Astrocyte (in vitro differentiated cells and primary cell): ENCODE measurements around the gene NPTX1. TPM values are rescaled to one million over a fixed set of nuclear protein-coding genes. Genes with fewer than 3 reads are reported as not detected.

Source experiments
- DNase-seq: peaks from one replicate; pipeline ENCODE4 v3.0.0-alpha.2; 2010; ENCODE audit warnings: low read depth
- FAIRE-seq: peaks from 2 replicates; lab custom pipeline; 2011; peaks lifted over from hg19 to GRCh38; lab: Jason Lieb, UNC
- H2AFZ ChIP-seq: 2 replicates; pipeline ENCODE4 v1.6.0; 2012; ENCODE audit warnings: low read depth, low read length, inconsistent platforms
- H3K27ac ChIP-seq: 2 replicates; pipeline ENCODE4 v1.5.1; 2011; ENCODE audit warnings: low read depth, low read length, inconsistent platforms
- H3K27me3 ChIP-seq: 2 replicates; pipeline ENCODE4 v1.6.0; 2011; ENCODE audit warnings: low read length, inconsistent platforms; ENCODE audit not compliant: insufficient read depth
- H3K36me3 ChIP-seq: 2 replicates; pipeline ENCODE4 v1.5.1; 2011; ENCODE audit warnings: low read length, inconsistent platforms; ENCODE audit not compliant: insufficient read depth
- H3K4me1 ChIP-seq: 2 replicates; pipeline ENCODE4 v1.5.1; 2011; ENCODE audit warnings: low read length, inconsistent platforms; ENCODE audit not compliant: insufficient read depth
- H3K4me2 ChIP-seq: 2 replicates; pipeline ENCODE4 v1.6.0; 2012; ENCODE audit warnings: low read length, inconsistent platforms
- H3K4me3 ChIP-seq: 2 replicates; pipeline ENCODE4 v1.5.1; 2011; ENCODE audit warnings: low read depth, mild to moderate bottlenecking, low read length, inconsistent platforms; ENCODE audit not compliant: insufficient read depth
- H3K79me2 ChIP-seq: 2 replicates; pipeline ENCODE4 v1.6.0; 2012; ENCODE audit warnings: mild to moderate bottlenecking, low read length, inconsistent platforms; ENCODE audit not compliant: insufficient read depth
- H3K9ac ChIP-seq: 2 replicates; pipeline ENCODE4 v1.6.0; 2012; ENCODE audit warnings: mild to moderate bottlenecking, low read length, inconsistent platforms
- H3K9me3 ChIP-seq: 2 replicates; pipeline ENCODE4 v1.5.1; 2012; ENCODE audit warnings: low read depth, mild to moderate bottlenecking, low read length, inconsistent platforms; ENCODE audit not compliant: insufficient read depth
- H4K20me1 ChIP-seq: 2 replicates; pipeline ENCODE4 v1.6.0; 2012; ENCODE audit warnings: low read length, inconsistent platforms; ENCODE audit not compliant: insufficient read depth
- H3K27ac Mint-ChIP-seq: one replicate; pipeline ENCODE4 v1.8.0; 2021; ENCODE audit warnings: mild to moderate bottlenecking, mixed read lengths; ENCODE audit not compliant: unreplicated experiment
- H3K27me3 Mint-ChIP-seq: one replicate; pipeline ENCODE4 v1.8.0; 2021; ENCODE audit warnings: low read depth, mixed read lengths; ENCODE audit not compliant: unreplicated experiment
- H3K36me3 Mint-ChIP-seq: one replicate; pipeline ENCODE4 v1.8.0; 2021; ENCODE audit warnings: low read depth, mixed read lengths; ENCODE audit not compliant: unreplicated experiment
- H3K4me1 Mint-ChIP-seq: one replicate; pipeline ENCODE4 v1.8.0; 2021; ENCODE audit warnings: low read depth, mixed read lengths; ENCODE audit not compliant: unreplicated experiment
- H3K4me3 Mint-ChIP-seq: one replicate; pipeline ENCODE4 v1.8.0; 2021; ENCODE audit warnings: mild to moderate bottlenecking, moderate library complexity, mixed read lengths; ENCODE audit not compliant: unreplicated experiment
- H3K9me3 Mint-ChIP-seq: one replicate; pipeline ENCODE4 v1.8.0; 2021; ENCODE audit warnings: mild to moderate bottlenecking, mixed read lengths; ENCODE audit not compliant: unreplicated experiment
- EZH2 ChIP-seq: IDR thresholded peaks from 2 replicates; pipeline ENCODE4 v1.6.1; 2012; ENCODE audit warnings: mild to moderate bottlenecking, low read length, inconsistent platforms; ENCODE audit not compliant: insufficient read depth
- total RNA-seq: library from RNA; stranded (reverse); gene quantifications from 2 replicates; pipeline ENCODE4 v1.2.1, GENCODE V29; 2021
- TF ChIP-seq, protein P1 (sequence below): IDR thresholded peaks from 2 replicates; pipeline ENCODE4 v1.5.1; 2011; ENCODE audit warnings: low read depth, mild to moderate bottlenecking, inconsistent platforms, low read length, moderate library complexity; ENCODE audit not compliant: insufficient read depth

NPTX1 gene
- total RNA-seq, 1 donor from 2014 or later = 0.43 TPM

- H3K9ac ChIP-seq = peak overlapping the region; percentile 15
- H3K27ac ChIP-seq = no peak overlapping the region
- H4K20me1 ChIP-seq = no peaks in the 10 kb centered on the region
- H3K36me3 Mint-ChIP-seq = no peaks in the 10 kb centered on the region
- H3K4me3 ChIP-seq = no peak overlapping the region
- no peaks in the 10 kb centered on the region for H3K9me3 ChIP-seq
- no peak for DNase-seq
- no peak overlapping the region for H3K4me3 Mint-ChIP-seq
- peaks cover 18% of the 10 kb centered on the region for H3K4me1 ChIP-seq
- H3K27me3 Mint-ChIP-seq = peaks cover 12% of the 10 kb centered on the region
- TF ChIP-seq, protein P1, sequence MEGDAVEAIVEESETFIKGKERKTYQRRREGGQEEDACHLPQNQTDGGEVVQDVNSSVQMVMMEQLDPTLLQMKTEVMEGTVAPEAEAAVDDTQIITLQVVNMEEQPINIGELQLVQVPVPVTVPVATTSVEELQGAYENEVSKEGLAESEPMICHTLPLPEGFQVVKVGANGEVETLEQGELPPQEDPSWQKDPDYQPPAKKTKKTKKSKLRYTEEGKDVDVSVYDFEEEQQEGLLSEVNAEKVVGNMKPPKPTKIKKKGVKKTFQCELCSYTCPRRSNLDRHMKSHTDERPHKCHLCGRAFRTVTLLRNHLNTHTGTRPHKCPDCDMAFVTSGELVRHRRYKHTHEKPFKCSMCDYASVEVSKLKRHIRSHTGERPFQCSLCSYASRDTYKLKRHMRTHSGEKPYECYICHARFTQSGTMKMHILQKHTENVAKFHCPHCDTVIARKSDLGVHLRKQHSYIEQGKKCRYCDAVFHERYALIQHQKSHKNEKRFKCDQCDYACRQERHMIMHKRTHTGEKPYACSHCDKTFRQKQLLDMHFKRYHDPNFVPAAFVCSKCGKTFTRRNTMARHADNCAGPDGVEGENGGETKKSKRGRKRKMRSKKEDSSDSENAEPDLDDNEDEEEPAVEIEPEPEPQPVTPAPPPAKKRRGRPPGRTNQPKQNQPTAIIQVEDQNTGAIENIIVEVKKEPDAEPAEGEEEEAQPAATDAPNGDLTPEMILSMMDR = no peak
- no peak for TF ChIP-seq EZH2
- H3K4me2 ChIP-seq = no peak overlapping the region
- H3K27me3 ChIP-seq = peaks cover 15% of the 10 kb centered on the region
- peak overlapping the region; percentile 9 for H3K27ac Mint-ChIP-seq
- H3K4me1 Mint-ChIP-seq = peaks cover 14% of the 10 kb centered on the region
- H3K9me3 Mint-ChIP-seq = no peaks in the 10 kb centered on the region
- H3K79me2 ChIP-seq = no peaks in the 10 kb centered on the region
- H3K36me3 ChIP-seq = no peaks in the 10 kb centered on the region
- H2AFZ ChIP-seq = no peak overlapping the region
- no peak for FAIRE-seq
These were observed 36.8 kb upstream of the NPTX1 start for GRCh38 chr17:80513201-80513600.

DNA sequence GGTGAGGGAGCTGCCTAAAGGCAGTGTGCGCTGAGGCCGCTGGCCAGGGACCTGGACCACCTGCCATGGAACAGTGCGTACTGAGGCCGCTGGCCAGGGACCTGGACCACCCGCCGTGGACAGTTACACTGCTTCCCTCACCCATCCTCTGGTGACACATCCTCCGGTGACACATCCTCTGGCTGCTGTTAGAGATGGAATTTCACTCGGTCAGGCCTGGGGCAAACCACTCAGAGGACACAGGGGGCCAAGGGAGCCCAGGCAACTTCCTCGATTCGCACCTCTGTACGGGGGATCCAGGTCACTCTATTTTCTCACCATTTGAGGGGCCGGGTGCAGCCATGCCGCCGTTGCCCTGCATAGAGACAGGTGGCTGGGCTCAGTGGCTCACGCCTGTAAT lies 35.8 kb upstream of the NPTX1 start:
- Mint-ChIP-seq H3K4me1 (peaks cover 14% of the 10 kb centered on the region), H3K4me3 (no peak overlapping the region), H3K36me3 (no peaks in the 10 kb centered on the region), H3K9me3 (no peaks in the 10 kb centered on the region), H3K27ac (no peak overlapping the region), H3K27me3 (peaks cover 10% of the 10 kb centered on the region)
- H3K27me3 ChIP-seq = peaks cover 13% of the 10 kb centered on the region
- no peak overlapping the region for H2AFZ ChIP-seq
- H3K27ac ChIP-seq = no peak overlapping the region
- FAIRE-seq = peak; percentile 74
- peak; percentile 67 for DNase-seq
- peaks cover 18% of the 10 kb centered on the region for H3K4me1 ChIP-seq
- peak overlapping the region; percentile 39 for H3K4me2 ChIP-seq
- no peaks in the 10 kb centered on the region for H3K9me3 ChIP-seq
- no peaks in the 10 kb centered on the region for H3K79me2 ChIP-seq
- no peaks in the 10 kb centered on the region for H4K20me1 ChIP-seq
- H3K36me3 ChIP-seq = no peaks in the 10 kb centered on the region
- TF ChIP-seq, protein P1 = no peak
- no peak for TF ChIP-seq EZH2
- no peak overlapping the region for H3K9ac ChIP-seq
- H3K4me3 ChIP-seq = no peak overlapping the region

DNA sequence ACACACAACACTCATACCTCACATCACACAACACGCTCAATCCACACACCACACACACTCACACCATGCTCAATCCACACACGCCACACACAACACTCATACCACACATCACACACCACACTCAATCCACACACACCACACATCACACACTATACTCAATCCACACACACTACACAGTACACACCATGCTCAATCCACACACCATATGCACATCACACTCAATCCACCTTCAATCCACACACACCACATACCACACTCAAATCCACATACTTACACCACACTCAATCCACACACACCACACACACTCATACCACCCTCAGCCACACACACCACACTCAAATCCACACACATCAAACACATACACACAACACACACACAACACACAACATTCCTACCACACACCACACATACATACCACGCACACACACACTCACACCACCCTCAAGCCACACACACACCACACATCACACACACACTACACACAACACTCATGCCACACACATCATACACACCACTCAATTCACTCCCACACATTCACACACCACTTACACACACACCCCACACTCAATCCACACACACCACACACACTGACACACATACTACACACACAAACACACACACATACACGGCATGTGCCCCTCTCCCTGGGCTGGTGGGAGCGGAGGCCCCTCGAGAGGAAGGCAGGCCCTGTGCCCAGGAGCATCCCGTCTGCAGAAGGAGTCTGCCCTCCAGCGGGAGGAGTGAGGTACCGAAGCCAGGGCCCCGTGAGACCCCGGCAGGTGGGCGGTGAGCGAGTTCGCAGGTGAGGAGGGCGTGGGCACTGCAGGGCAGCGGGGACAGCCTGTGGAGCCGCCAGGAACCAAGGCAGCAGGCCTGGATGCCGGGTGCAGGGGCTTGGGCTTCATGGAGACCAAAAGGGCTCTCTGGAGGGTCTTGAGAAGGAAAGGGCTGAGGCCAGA lies 35.1 kb upstream of the NPTX1 start:
- H3K4me2 ChIP-seq = peak overlapping the region; percentile 39
- no peak overlapping the region for H3K4me3 ChIP-seq
- peaks cover 14% of the 10 kb centered on the region for H3K4me1 Mint-ChIP-seq
- H3K27ac Mint-ChIP-seq = no peak overlapping the region
- H3K9me3 ChIP-seq = no peaks in the 10 kb centered on the region
- peaks cover 5% of the 10 kb centered on the region for H3K27me3 ChIP-seq
- no peak overlapping the region for H2AFZ ChIP-seq
- no peak overlapping the region for H3K27ac ChIP-seq
- H3K79me2 ChIP-seq = no peaks in the 10 kb centered on the region
- no peaks in the 10 kb centered on the region for H4K20me1 ChIP-seq
- H3K27me3 Mint-ChIP-seq = peaks cover 8% of the 10 kb centered on the region
- no peaks in the 10 kb centered on the region for H3K36me3 Mint-ChIP-seq
- H3K9me3 Mint-ChIP-seq = no peaks in the 10 kb centered on the region
- peak; percentile 76 for FAIRE-seq
- H3K36me3 ChIP-seq = no peaks in the 10 kb centered on the region
- no peak for DNase-seq
- TF ChIP-seq, protein P1 = no peak
- TF ChIP-seq EZH2 = no peak
- H3K4me1 ChIP-seq = peaks cover 18% of the 10 kb centered on the region
- no peak overlapping the region for H3K4me3 Mint-ChIP-seq
- H3K9ac ChIP-seq = peak overlapping the region; percentile 12
